RWPE1 (cell line): ENCODE data around the gene OR10A4.

Source experiments
- CTCF ChIA-PET: fragments of 350-600 bp; sonication (Branson Sonifier 250); formaldehyde crosslinking; extraction: SDS; loops from one replicate; lab custom pipeline; 2021; lab: Yijun Ruan, JAX
- POLR2A ChIA-PET: fragments of 400-600 bp; formaldehyde crosslinking; extraction: SDS; loops from one replicate; lab custom pipeline; 2020; ENCODE audit warnings: antibody characterized with exemption; ENCODE audit not compliant: low non-redundant PET; lab: Yijun Ruan, JAX
- DNase-seq: peaks from one replicate; pipeline ENCODE4 v3.0.0; 2012; ENCODE audit warnings: low spot score
- H3K27ac ChIP-seq: fragments of 450-650 bp; 2 replicates; pipeline ENCODE4 v1.5.1; 2017
- CTCF ChIP-seq: fragments of 450-650 bp; conservative IDR thresholded peaks from 2 replicates; pipeline ENCODE4 v1.5.1; 2017; ENCODE audit warnings: low read depth, mild to moderate bottlenecking

Gene OR10A4

GRCh38 chr11:6926208-6927029, 50.0 kb downstream of the OR10A4 start, which contains the start of gene ZNF215:
TSS of gene ZNF215 (plus strand) at chr11:6926426. CDS start at chr11:6932273, 5,847 bp downstream.
- POLR2A ChIA-PET: no interaction called here
- CTCF ChIA-PET: interaction anchor here (0.6 kb wide), 1 partner anchor 628 kb away, joined by 5 read pairs; no protein-coding TSS in a partner anchor
- H3K27ac ChIP-seq: peak within 1 kb of the TSS; percentile 75
- TF ChIP-seq CTCF: no peak
- DNase-seq: peak; percentile 67

- ChIA-PET POLR2A (no interaction called here), CTCF (no interaction called here)
- peak; percentile 7 for DNase-seq
- TF ChIP-seq CTCF: no peak
- H3K27ac ChIP-seq: peak overlapping the region; percentile 75
These were observed 50.7 kb downstream of the OR10A4 start for GRCh38 chr11:6927030-6927617.
